Breast epithelium (tissue), 3 donors: ENCODE measurements around the gene ABLIM2.

Experiments used
- CTCF ChIP-seq, 3 donors: fragments of 450-650 bp; IDR thresholded peaks; one replicate each; pipeline ENCODE4 v1.5.1; 2016 to 2017; ENCODE audit warnings: antibody characterized with exemption in 3 of 3, mild to moderate bottlenecking in 3 of 3, moderate library complexity in 3 of 3
- POLR2A ChIP-seq: fragments of 450-650 bp; IDR thresholded peaks from one replicate; pipeline ENCODE4 v1.6.1; 2016; ENCODE audit warnings: antibody characterized with exemption, mild to moderate bottlenecking, moderate library complexity
- POLR2AphosphoS5 ChIP-seq, 3 donors: sonication (generic); formaldehyde crosslinking; IDR thresholded peaks; one replicate each; pipeline ENCODE4 v1.6.1; 2017; ENCODE audit warnings: antibody characterized with exemption in 3 of 3

DNA sequence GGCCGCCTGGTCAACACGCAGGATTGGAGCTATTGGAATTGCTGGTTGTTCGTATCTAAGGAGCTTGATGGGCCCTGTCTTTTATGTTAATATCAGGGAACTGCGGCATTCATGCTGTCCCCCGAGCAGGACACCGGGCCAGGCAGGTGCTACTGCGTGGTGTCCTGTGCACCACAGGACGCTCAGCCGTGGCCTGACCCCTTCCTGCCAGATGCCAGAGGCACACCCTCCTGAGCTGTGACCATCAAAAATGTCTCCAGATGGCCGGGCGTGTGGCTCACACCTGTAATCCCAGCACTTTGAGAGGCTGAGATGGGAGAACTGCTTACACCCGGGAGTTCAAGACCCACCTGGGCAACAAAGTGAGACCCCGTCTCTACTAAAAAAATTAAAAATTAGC, 32.1 kb downstream of the ABLIM2 start:
- no peak for TF ChIP-seq CTCF (IDR thresholded peaks at IDR 0.05)
- no peak for TF ChIP-seq POLR2AphosphoS5 (IDR thresholded peaks at IDR 0.05)
- no peak for TF ChIP-seq POLR2A
